ENCODE data around the gene MRPL21. TPM values are rescaled to one million over a fixed set of nuclear protein-coding genes. Genes with fewer than 3 reads are reported as not detected.

MRPL21 gene
- total RNA-seq, 2 experiments from 2014 or later = 48.3 to 68.3 TPM

DNA sequence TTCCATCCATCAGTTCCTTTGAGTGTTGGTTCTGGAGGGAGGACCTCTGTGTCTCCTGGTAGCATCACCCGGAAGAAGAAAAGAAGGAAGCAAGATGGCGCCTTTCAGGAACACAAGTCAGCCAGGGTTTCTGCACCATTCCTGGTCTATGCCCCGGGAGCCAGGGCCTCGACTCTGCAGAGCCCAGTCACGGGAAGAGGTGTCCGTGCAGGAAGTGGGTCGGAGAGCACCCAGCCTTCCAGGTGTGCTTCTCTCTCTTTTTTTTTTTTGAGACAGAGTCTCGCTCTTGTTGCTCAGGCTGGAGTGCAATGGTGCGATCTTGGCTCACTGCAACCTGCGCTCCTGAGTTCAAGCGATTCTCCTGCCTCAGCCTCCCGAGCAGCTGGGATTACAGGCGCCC is 21.2 kb downstream of the MRPL21 start:
- ChIA-PET POLR2A (no interaction called here), CTCF (ENCODE audit: unreplicated experiment) (no interaction called here)
- DNase-seq (ENCODE audit: low spot score) = no peak
- intact Hi-C loops (cut with micrococcal nuclease; ENCODE audit: unreplicated experiment) = no loop called here
- H3K9me2 ChIP-seq (ENCODE audit: insufficient read depth, low read length) = no peaks in the 10 kb centered on the region
- no peak overlapping the region for H2AFZ ChIP-seq (ENCODE audit: low read length)
- H3K9me3 ChIP-seq (ENCODE audit: low read length) = no peaks in the 10 kb centered on the region
- TF ChIP-seq, protein P1, sequence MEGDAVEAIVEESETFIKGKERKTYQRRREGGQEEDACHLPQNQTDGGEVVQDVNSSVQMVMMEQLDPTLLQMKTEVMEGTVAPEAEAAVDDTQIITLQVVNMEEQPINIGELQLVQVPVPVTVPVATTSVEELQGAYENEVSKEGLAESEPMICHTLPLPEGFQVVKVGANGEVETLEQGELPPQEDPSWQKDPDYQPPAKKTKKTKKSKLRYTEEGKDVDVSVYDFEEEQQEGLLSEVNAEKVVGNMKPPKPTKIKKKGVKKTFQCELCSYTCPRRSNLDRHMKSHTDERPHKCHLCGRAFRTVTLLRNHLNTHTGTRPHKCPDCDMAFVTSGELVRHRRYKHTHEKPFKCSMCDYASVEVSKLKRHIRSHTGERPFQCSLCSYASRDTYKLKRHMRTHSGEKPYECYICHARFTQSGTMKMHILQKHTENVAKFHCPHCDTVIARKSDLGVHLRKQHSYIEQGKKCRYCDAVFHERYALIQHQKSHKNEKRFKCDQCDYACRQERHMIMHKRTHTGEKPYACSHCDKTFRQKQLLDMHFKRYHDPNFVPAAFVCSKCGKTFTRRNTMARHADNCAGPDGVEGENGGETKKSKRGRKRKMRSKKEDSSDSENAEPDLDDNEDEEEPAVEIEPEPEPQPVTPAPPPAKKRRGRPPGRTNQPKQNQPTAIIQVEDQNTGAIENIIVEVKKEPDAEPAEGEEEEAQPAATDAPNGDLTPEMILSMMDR (conservative IDR thresholded peaks at IDR 0.05; ENCODE audit: low read length) = no peak
- no peak for TF ChIP-seq EZH2phosphoT487 (IDR thresholded peaks at IDR 0.05; ENCODE audit: borderline replicate concordance, low read depth, low read length)
- no peak overlapping the region for H3K4me2 ChIP-seq (ENCODE audit: low read length)
- H3K4me3 ChIP-seq (ENCODE audit: low read depth, low read length, poor library complexity, severe bottlenecking) = no peak overlapping the region
- no peaks in the 10 kb centered on the region for H3K4me1 ChIP-seq (ENCODE audit: insufficient read depth, low read length, poor library complexity, severe bottlenecking)
- H3K36me3 ChIP-seq (ENCODE audit: insufficient read depth, low read length) = no peaks in the 10 kb centered on the region
- BruUV-seq (replicated peaks) = no TSS peak
- H3K79me2 ChIP-seq (ENCODE audit: insufficient read depth, low read depth, low read length) = no peaks in the 10 kb centered on the region
- H4K20me1 ChIP-seq (ENCODE audit: insufficient read depth, low read length) = no peaks in the 10 kb centered on the region
- no peak overlapping the region for H3K27ac ChIP-seq (ENCODE audit: low read depth, low read length, poor library complexity, severe bottlenecking)

DNA sequence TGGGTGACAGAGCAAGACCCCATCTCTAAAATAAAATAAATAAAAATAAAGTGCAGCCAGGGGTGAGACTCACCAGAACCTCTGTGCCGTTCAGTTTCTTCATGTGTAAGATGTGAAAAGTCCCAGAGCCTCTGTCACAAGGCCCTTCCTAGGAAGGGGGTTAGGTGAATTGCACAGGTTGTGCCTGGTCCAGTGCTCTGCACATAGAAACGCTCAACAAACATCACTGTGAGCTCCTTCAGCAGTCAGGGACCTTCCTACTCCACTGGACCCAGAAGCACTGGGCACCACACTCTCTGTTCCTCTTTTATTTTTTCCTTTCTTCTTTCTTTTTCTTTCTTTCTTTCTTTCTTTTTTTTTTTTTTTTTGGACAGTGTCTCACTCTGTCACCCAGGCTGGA is 22.3 kb downstream of the MRPL21 start:
- TF ChIP-seq, protein P1 (conservative IDR thresholded peaks at IDR 0.05; ENCODE audit: low read length) = no peak
- no peak for TF ChIP-seq EZH2phosphoT487 (IDR thresholded peaks at IDR 0.05; ENCODE audit: borderline replicate concordance, low read depth, low read length)
- Histone ChIP-seq H3K9me3 (ENCODE audit: low read length) (no peaks in the 10 kb centered on the region), H3K79me2 (ENCODE audit: insufficient read depth, low read depth, low read length) (no peaks in the 10 kb centered on the region), H3K4me2 (ENCODE audit: low read length) (no peak overlapping the region), H2AFZ (ENCODE audit: low read length) (no peak overlapping the region), H4K20me1 (ENCODE audit: insufficient read depth, low read length) (no peaks in the 10 kb centered on the region), H3K4me3 (ENCODE audit: low read depth, low read length, poor library complexity, severe bottlenecking) (no peak overlapping the region), H3K36me3 (ENCODE audit: insufficient read depth, low read length) (no peaks in the 10 kb centered on the region), H3K27ac (ENCODE audit: low read depth, low read length, poor library complexity, severe bottlenecking) (no peak overlapping the region), H3K9me2 (ENCODE audit: insufficient read depth, low read length) (no peaks in the 10 kb centered on the region), H3K4me1 (ENCODE audit: insufficient read depth, low read length, poor library complexity, severe bottlenecking) (no peaks in the 10 kb centered on the region)
- no peak for DNase-seq (ENCODE audit: low spot score)
- intact Hi-C loops (cut with micrococcal nuclease; ENCODE audit: unreplicated experiment) = no loop called here
- ChIA-PET POLR2A (interaction anchor here (0.7 kb wide), 1 partner anchor 10 kb away, joined by 3 read pairs; no protein-coding TSS in a partner anchor), CTCF (ENCODE audit: unreplicated experiment) (no interaction called here)
- no TSS peak for BruUV-seq (replicated peaks)

DNA sequence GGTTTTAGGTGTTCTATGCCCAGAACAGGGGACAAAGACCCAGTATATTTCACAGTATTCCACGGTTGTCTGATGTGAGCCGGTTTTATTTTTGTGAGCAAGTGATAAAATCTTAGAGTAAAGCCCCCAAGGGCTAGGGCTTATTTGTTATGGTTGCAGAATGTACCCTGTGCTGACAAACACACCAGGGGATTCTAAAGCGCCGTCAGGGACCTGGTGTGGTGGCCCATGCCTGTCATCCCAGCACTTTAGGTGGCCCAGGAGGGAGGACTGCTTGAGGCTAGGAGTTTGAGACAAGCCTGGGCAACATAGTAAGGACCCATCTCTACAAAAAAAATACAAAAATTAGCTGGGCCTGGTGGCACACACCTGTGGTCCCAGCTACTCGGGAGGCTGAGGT is 22.8 kb downstream of the MRPL21 start:
- Histone ChIP-seq H3K9me3 (ENCODE audit: low read length) (no peaks in the 10 kb centered on the region), H2AFZ (ENCODE audit: low read length) (no peak overlapping the region), H3K4me1 (ENCODE audit: insufficient read depth, low read length, poor library complexity, severe bottlenecking) (no peaks in the 10 kb centered on the region), H3K27ac (ENCODE audit: low read depth, low read length, poor library complexity, severe bottlenecking) (no peak overlapping the region), H4K20me1 (ENCODE audit: insufficient read depth, low read length) (no peaks in the 10 kb centered on the region), H3K4me3 (ENCODE audit: low read depth, low read length, poor library complexity, severe bottlenecking) (no peak overlapping the region), H3K36me3 (ENCODE audit: insufficient read depth, low read length) (no peaks in the 10 kb centered on the region), H3K9me2 (ENCODE audit: insufficient read depth, low read length) (no peaks in the 10 kb centered on the region), H3K79me2 (ENCODE audit: insufficient read depth, low read depth, low read length) (no peaks in the 10 kb centered on the region), H3K4me2 (ENCODE audit: low read length) (no peak overlapping the region)
- BruUV-seq (replicated peaks) = no TSS peak
- TF ChIP-seq, protein P1 (conservative IDR thresholded peaks at IDR 0.05; ENCODE audit: low read length) = no peak
- TF ChIP-seq EZH2phosphoT487 (IDR thresholded peaks at IDR 0.05; ENCODE audit: borderline replicate concordance, low read depth, low read length) = no peak
- POLR2A ChIA-PET = interaction anchor here (0.7 kb wide), 1 partner anchor 9 kb away, joined by 3 read pairs; no protein-coding TSS in a partner anchor
- CTCF ChIA-PET (ENCODE audit: unreplicated experiment) = no interaction called here
- no peak for DNase-seq (ENCODE audit: low spot score)
- intact Hi-C loops (cut with micrococcal nuclease; ENCODE audit: unreplicated experiment) = no loop called here
